ENCODE data around the gene OPCML. TPM values are rescaled to one million over a fixed set of nuclear protein-coding genes. Genes with fewer than 3 reads are reported as not detected.

Gene OPCML
- total RNA-seq, 1 experiment from 2014 or later: not detected

DNA sequence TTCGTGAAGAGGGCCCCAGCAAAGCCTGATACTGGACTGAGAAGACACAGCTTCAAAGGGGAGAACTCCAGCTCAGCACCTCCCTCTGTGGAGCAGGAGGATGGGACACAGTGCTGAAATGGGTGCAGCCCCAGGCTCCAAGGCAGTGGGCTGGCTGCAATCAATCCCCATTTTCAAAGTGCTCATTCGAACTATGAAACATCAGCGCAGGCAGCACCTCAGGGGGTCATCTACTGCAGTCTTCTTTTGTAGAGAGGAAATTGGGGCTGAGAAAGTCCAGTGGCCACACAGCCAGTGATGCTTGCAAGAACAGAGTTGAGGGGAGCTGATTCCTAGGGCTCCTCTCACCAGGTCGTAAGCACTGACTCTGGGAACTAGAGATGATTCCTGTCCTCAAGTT lies 25.1 kb downstream of the OPCML start:
- Histone ChIP-seq H3K9me2 (replicated peaks; ENCODE audit: low read length) (no peaks in the 10 kb centered on the region), H3K4me3 (ENCODE audit: low read length) (no peak overlapping the region), H3F3A (ENCODE audit: low read length, unreplicated experiment) (no peaks in the 10 kb centered on the region), H3K9ac (ENCODE audit: low read length) (no peak overlapping the region), H4K20me1 (ENCODE audit: low read length) (no peaks in the 10 kb centered on the region), H3K4me1 (ENCODE audit: insufficient read depth, low read length) (no peaks in the 10 kb centered on the region), H3K36me3 (ENCODE audit: low read depth, low read length) (no peaks in the 10 kb centered on the region), H2AFZ (ENCODE audit: low read length) (no peak overlapping the region), H3K27me3 (ENCODE audit: low read length) (no peaks in the 10 kb centered on the region), H3K79me2 (ENCODE audit: low read length) (no peaks in the 10 kb centered on the region), H3K9me3 (ENCODE audit: low read length) (peaks cover 21% of the 10 kb centered on the region), H3K27ac (ENCODE audit: low read length) (no peak overlapping the region), H3K4me2 (ENCODE audit: low read length) (no peak overlapping the region)
- POLR2A ChIA-PET (ENCODE audit: unreplicated experiment): no interaction called here
- CTCF ChIA-PET: no interaction called here
- no peak for ATAC-seq
- BruUV-seq (replicated peaks): no TSS peak
- intact Hi-C loops (cut with micrococcal nuclease): no loop called here
- TF ChIP-seq EZH2 (IDR thresholded peaks at IDR 0.05; ENCODE audit: low read length, unreplicated experiment) (no peak), EZH2phosphoT487 (IDR thresholded peaks at IDR 0.05; ENCODE audit: borderline replicate concordance, low read length) (no peak)
- TF ChIP-seq, protein P1, sequence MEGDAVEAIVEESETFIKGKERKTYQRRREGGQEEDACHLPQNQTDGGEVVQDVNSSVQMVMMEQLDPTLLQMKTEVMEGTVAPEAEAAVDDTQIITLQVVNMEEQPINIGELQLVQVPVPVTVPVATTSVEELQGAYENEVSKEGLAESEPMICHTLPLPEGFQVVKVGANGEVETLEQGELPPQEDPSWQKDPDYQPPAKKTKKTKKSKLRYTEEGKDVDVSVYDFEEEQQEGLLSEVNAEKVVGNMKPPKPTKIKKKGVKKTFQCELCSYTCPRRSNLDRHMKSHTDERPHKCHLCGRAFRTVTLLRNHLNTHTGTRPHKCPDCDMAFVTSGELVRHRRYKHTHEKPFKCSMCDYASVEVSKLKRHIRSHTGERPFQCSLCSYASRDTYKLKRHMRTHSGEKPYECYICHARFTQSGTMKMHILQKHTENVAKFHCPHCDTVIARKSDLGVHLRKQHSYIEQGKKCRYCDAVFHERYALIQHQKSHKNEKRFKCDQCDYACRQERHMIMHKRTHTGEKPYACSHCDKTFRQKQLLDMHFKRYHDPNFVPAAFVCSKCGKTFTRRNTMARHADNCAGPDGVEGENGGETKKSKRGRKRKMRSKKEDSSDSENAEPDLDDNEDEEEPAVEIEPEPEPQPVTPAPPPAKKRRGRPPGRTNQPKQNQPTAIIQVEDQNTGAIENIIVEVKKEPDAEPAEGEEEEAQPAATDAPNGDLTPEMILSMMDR (conservative IDR thresholded peaks at IDR 0.05; ENCODE audit: low read depth, low read length): no peak
- DNase-seq: no peak

DNA sequence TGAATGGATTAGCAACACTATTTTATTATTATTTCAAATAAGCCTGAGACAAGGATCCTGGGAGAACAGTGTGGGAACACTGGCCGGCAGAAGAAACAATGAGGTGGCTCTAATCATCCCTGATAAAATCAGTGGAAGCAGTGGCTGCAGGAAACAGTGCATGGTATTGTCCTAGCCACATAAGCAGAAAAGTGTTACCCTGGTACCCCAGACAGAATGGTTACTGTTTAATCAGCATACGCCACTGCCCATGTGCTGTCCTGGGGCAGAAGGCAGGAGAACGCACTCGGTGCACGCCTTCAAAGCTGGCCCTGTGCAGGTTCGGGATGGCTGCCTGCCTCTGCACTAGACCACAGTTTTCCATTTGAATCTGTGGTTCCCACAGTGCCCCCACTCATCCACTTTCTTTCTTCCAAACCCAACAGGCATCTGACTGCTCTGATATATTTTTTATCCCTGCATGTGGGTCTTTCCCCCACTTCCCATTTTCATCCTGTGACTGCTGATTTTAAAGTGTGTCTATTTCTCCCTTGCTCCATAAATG lies 25.7 kb downstream of the OPCML start:
- Histone ChIP-seq H3K4me2 (ENCODE audit: low read length) (no peak overlapping the region), H3K36me3 (ENCODE audit: low read depth, low read length) (no peaks in the 10 kb centered on the region), H3K9me3 (ENCODE audit: low read length) (peaks cover 15% of the 10 kb centered on the region; the same call in 1 of the 2 replicates), H3F3A (ENCODE audit: low read length, unreplicated experiment) (no peaks in the 10 kb centered on the region), H3K4me3 (ENCODE audit: low read length) (no peak overlapping the region), H3K27me3 (ENCODE audit: low read length) (no peaks in the 10 kb centered on the region), H3K9ac (ENCODE audit: low read length) (no peak overlapping the region), H3K9me2 (replicated peaks; ENCODE audit: low read length) (no peaks in the 10 kb centered on the region), H4K20me1 (ENCODE audit: low read length) (no peaks in the 10 kb centered on the region), H3K79me2 (ENCODE audit: low read length) (no peaks in the 10 kb centered on the region), H3K4me1 (ENCODE audit: insufficient read depth, low read length) (no peaks in the 10 kb centered on the region), H2AFZ (ENCODE audit: low read length) (no peak overlapping the region), H3K27ac (ENCODE audit: low read length) (no peak overlapping the region)
- ChIA-PET CTCF (no interaction called here), POLR2A (ENCODE audit: unreplicated experiment) (no interaction called here)
- ATAC-seq (no peak), DNase-seq (no peak)
- BruUV-seq (replicated peaks): no TSS peak
- TF ChIP-seq, protein P1 (conservative IDR thresholded peaks at IDR 0.05; ENCODE audit: low read depth, low read length): no peak
- TF ChIP-seq EZH2 (IDR thresholded peaks at IDR 0.05; ENCODE audit: low read length, unreplicated experiment): no peak
- TF ChIP-seq EZH2phosphoT487 (IDR thresholded peaks at IDR 0.05; ENCODE audit: borderline replicate concordance, low read length): no peak
- intact Hi-C loops (cut with micrococcal nuclease): no loop called here

DNA sequence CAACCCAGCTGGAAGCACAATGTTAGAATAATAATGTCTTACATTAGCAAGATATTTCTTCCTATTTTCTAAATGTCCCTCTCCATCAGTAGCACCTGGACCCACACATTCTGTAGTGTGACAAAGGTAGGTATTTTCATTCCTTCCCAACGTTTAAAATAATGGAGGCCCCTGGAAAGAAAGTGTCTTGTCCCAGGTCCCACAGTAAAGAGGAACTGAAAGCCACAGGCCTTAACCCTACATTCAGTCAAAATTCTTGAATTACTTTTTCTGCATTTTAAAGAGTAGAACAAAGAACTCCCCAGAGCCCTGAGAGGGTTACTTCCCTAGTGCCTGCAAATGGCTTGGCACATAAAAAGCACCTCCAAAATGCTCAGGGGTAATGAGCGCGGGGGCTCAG lies 26.3 kb downstream of the OPCML start:
- ChIA-PET CTCF (no interaction called here), POLR2A (ENCODE audit: unreplicated experiment) (no interaction called here)
- Histone ChIP-seq H3K79me2 (ENCODE audit: low read length) (no peaks in the 10 kb centered on the region), H3K9me3 (ENCODE audit: low read length) (peaks cover 14% of the 10 kb centered on the region; the same call in 1 of the 2 replicates), H3K9me2 (replicated peaks; ENCODE audit: low read length) (no peaks in the 10 kb centered on the region), H3K4me3 (ENCODE audit: low read length) (no peak overlapping the region), H2AFZ (ENCODE audit: low read length) (no peak overlapping the region), H3K4me1 (ENCODE audit: insufficient read depth, low read length) (no peaks in the 10 kb centered on the region), H3K9ac (ENCODE audit: low read length) (no peak overlapping the region), H4K20me1 (ENCODE audit: low read length) (no peaks in the 10 kb centered on the region), H3K4me2 (ENCODE audit: low read length) (no peak overlapping the region), H3K36me3 (ENCODE audit: low read depth, low read length) (no peaks in the 10 kb centered on the region), H3K27ac (ENCODE audit: low read length) (no peak overlapping the region), H3K27me3 (ENCODE audit: low read length) (no peaks in the 10 kb centered on the region), H3F3A (ENCODE audit: low read length, unreplicated experiment) (no peaks in the 10 kb centered on the region)
- DNase-seq (no peak), ATAC-seq (no peak)
- BruUV-seq (replicated peaks): no TSS peak
- intact Hi-C loops (cut with micrococcal nuclease): no loop called here
- no peak for TF ChIP-seq EZH2phosphoT487 (IDR thresholded peaks at IDR 0.05; ENCODE audit: borderline replicate concordance, low read length)
- TF ChIP-seq EZH2 (IDR thresholded peaks at IDR 0.05; ENCODE audit: low read length, unreplicated experiment): no peak
- TF ChIP-seq, protein P1 (conservative IDR thresholded peaks at IDR 0.05; ENCODE audit: low read depth, low read length): no peak

Data from PC-3 (cell line).